ENCODE results near the gene RAP1GAP2. TPM values are rescaled to one million over a fixed set of nuclear protein-coding genes. Genes with fewer than 3 reads are reported as not detected.
"Not testable (repeated sequence)": the region's sequence is repeated elsewhere in the genome, so short reads cannot be mapped to it uniquely, and the experiment has no call there.

The RAP1GAP2 gene
- total RNA-seq, 2 donors from 2014 or later: 28.9 to 48.3 TPM

DNA sequence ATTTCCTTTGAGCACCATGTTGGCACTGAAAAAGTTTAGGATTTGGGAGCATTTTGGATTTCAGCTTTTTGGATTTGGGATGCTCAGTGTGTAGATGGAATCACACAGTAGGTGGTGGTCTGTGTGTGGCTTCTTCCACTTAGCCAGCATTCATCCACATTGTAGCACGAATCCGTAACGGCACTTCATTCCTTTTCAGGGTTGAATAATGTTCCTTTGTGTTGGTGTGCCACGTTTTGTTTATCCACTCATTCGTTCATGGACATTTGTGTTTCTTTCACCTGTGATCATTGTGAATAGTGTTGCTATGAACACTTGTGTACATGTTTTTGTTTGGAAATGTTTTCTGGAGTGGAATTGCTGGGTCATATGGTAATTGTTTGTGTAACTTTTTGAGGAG lies 85.1 kb downstream of the RAP1GAP2 start:
- H3K4me1 ChIP-seq (replicated peaks): no peaks in the 10 kb centered on the region
- no peaks in the 10 kb centered on the region for H3K9me3 ChIP-seq
- 97% methylated on average over 5 of the region's 5 CpGs for WGBS
- intact Hi-C loops (cut with DNase I): no loop called here
- no peak overlapping the region for H3K4me3 ChIP-seq
- H3K27me3 ChIP-seq (replicated peaks; ENCODE audit: insufficient read depth): no peaks in the 10 kb centered on the region
- DNase-seq (ENCODE audit: low spot score): no peak
- TF ChIP-seq POLR2AphosphoS5 (IDR thresholded peaks at IDR 0.05): no peak
- TF ChIP-seq, protein P1, sequence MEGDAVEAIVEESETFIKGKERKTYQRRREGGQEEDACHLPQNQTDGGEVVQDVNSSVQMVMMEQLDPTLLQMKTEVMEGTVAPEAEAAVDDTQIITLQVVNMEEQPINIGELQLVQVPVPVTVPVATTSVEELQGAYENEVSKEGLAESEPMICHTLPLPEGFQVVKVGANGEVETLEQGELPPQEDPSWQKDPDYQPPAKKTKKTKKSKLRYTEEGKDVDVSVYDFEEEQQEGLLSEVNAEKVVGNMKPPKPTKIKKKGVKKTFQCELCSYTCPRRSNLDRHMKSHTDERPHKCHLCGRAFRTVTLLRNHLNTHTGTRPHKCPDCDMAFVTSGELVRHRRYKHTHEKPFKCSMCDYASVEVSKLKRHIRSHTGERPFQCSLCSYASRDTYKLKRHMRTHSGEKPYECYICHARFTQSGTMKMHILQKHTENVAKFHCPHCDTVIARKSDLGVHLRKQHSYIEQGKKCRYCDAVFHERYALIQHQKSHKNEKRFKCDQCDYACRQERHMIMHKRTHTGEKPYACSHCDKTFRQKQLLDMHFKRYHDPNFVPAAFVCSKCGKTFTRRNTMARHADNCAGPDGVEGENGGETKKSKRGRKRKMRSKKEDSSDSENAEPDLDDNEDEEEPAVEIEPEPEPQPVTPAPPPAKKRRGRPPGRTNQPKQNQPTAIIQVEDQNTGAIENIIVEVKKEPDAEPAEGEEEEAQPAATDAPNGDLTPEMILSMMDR (IDR thresholded peaks at IDR 0.05): no peak
- H3K36me3 ChIP-seq: no peaks in the 10 kb centered on the region
- no peak overlapping the region for H3K27ac ChIP-seq

DNA sequence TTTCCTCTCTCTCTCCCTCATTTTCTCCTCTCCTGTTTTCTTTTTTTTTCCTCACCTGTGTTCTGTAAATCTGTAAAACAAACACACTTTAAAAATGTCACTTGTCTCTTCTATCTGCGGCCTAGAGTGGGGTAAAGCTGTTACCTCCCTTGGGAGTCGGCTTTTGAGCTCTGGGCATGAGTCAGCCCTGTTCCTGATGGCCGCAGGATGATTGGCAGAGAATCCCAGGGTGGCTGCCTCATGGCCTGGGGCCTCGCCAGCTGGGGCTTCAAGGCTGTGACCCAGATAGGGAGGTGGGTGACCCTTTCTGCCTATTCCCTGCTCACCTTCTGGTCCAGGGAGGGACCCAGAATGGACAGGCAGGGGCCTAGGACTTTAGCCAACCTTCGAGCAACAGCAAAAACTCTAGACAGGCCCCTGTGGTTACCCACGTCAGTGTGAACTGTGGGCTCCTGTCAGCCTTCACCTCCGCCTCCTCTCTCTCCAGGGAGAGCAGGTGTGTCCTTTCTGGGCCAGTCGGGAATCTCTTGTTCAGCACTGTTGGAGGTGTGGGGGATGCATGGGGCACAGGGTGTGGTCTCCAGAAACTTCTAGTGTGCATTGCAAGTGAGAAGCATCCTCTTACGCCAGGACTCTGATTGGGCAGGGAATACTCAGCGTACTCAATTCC lies 87.4 kb downstream of the RAP1GAP2 start:
- Histone ChIP-seq H3K36me3 (no peaks in the 10 kb centered on the region), H3K27ac (no peak overlapping the region), H3K27me3 (replicated peaks; ENCODE audit: insufficient read depth) (no peaks in the 10 kb centered on the region), H3K9me3 (no peaks in the 10 kb centered on the region), H3K4me3 (no peak overlapping the region), H3K4me1 (replicated peaks) (no peaks in the 10 kb centered on the region)
- TF ChIP-seq POLR2AphosphoS5 (IDR thresholded peaks at IDR 0.05): no peak
- TF ChIP-seq, protein P1 (IDR thresholded peaks at IDR 0.05): no peak
- no peak for DNase-seq (ENCODE audit: low spot score)
- WGBS: 67% methylated on average over 10 of the region's 10 CpGs
- intact Hi-C loops (cut with DNase I): no loop called here

DNA sequence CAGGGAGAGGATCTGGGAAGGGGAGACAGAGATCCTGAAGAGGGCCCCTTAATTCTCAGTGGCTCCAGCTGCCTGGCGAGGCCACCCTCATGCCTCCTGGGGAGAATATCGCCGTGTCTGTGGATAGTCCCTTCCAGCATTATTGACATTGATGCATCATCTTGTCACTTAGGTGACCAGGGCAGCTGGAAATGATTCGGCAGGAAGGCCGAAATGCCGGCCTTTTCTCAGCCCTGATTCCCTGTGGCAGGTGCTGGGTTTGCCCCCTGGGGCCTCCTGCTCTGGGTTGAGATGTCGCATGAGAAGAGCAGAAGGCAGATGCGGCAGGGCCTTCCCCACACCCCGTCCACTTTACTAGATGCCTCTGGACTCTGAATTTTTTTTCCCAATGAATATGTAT lies 89.5 kb downstream of the RAP1GAP2 start:
- TF ChIP-seq, protein P1 (IDR thresholded peaks at IDR 0.05): no peak
- TF ChIP-seq POLR2A (IDR thresholded peaks at IDR 0.05) (no peak), POLR2AphosphoS5 (IDR thresholded peaks at IDR 0.05) (no peak)
- no peak for DNase-seq (ENCODE audit: low spot score)
- intact Hi-C loops (cut with DNase I): no loop called here
- Histone ChIP-seq H3K27ac (no peak overlapping the region), H3K9me3 (no peaks in the 10 kb centered on the region), H3K4me1 (replicated peaks) (no peaks in the 10 kb centered on the region), H3K4me3 (no peak overlapping the region), H3K36me3 (no peaks in the 10 kb centered on the region), H3K27me3 (replicated peaks; ENCODE audit: insufficient read depth) (no peaks in the 10 kb centered on the region)
- 80% methylated on average over 6 of the region's 9 CpGs for WGBS

DNA sequence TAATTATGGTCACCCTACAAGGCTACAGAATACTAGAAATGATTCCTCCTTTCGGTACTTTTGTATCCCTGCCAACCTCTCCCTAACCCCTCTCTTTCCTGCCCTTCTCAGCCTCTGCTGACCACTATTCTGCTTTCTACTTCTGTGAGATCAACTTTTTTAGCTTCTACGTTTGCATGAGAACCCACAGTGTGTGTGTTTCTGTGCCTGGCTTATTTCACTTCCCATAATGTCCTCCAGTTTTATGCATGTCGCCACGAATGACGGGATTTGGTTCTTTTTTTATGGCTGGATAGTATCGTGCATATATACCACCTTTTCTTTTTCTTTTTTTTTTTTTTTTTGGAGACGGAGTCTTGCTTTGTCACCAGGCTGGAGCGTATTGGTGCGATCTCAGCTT lies 92.1 kb downstream of the RAP1GAP2 start:
- H3K36me3 ChIP-seq: no peaks in the 10 kb centered on the region
- H3K27me3 ChIP-seq (replicated peaks; ENCODE audit: insufficient read depth): no peaks in the 10 kb centered on the region
- H3K4me3 ChIP-seq: no peak overlapping the region
- 87% methylated on average over 9 of the region's 9 CpGs for WGBS
- TF ChIP-seq POLR2AphosphoS5 (IDR thresholded peaks at IDR 0.05) (no peak), POLR2A (IDR thresholded peaks at IDR 0.05) (no peak)
- TF ChIP-seq, protein P1 (IDR thresholded peaks at IDR 0.05): no peak
- no peaks in the 10 kb centered on the region for H3K4me1 ChIP-seq (replicated peaks)
- DNase-seq (ENCODE audit: low spot score): no peak
- H3K27ac ChIP-seq: no peak overlapping the region
- intact Hi-C loops (cut with DNase I): no loop called here
- H3K9me3 ChIP-seq: no peaks in the 10 kb centered on the region

DNA sequence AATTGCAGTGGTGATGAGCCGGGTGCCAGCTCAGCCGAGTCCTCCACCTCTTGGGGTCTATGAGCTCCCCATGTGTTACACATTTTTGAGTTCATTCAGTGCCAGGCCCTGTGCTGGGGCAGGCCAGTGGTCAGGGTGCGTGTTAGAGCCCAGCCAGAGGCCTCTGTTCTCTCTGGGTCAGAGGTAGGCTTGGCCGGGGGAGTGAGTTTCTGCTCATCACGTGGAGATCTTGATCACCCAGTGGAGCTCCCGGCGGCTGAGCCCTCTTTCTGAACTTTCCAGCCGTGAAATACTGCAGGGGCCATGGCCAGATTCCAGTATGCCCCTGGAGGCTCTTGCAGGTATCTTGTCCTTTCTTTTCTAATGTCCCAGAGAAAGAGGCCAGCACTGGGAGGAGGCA lies 93.0 kb downstream of the RAP1GAP2 start:
- no peak overlapping the region for H3K27ac ChIP-seq
- H3K4me3 ChIP-seq: no peak overlapping the region
- TF ChIP-seq POLR2AphosphoS5 (IDR thresholded peaks at IDR 0.05) (no peak), POLR2A (IDR thresholded peaks at IDR 0.05) (no peak)
- TF ChIP-seq, protein P1 (IDR thresholded peaks at IDR 0.05): no peak

DNA sequence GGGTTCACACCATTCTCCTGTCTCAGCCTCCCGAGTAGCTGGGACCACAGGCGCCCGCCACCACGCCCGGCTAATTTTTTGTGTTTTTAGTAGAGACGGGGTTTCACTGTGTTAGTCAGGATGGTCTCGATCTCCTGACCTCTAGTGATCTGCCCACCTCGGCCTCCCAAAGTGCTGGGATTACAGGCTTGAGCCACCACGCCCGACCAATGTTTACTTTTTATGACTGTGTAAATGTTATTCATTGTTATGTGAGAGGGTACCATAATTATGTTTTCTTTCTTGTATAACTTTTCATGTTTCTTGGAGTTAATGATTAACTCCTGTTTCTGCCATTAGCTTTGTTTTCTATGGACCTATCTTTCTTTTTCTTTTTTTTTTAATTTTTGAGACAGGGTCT lies 94.5 kb downstream of the RAP1GAP2 start:
- intact Hi-C loops (cut with DNase I); H3K9me3 ChIP-seq; H3K4me1 ChIP-seq (replicated peaks); H3K27me3 ChIP-seq (replicated peaks; ENCODE audit: insufficient read depth); H3K27ac ChIP-seq; H3K4me3 ChIP-seq; DNase-seq (ENCODE audit: low spot score); H3K36me3 ChIP-seq: not testable (repeated sequence)
- WGBS: 69% methylated on average over 10 of the region's 10 CpGs

More for the DNA sequence above, 93.0 kb downstream of the RAP1GAP2 start:
- H3K36me3 ChIP-seq: no peaks in the 10 kb centered on the region
- intact Hi-C loops (cut with DNase I): no loop called here
- H3K9me3 ChIP-seq: no peaks in the 10 kb centered on the region
- DNase-seq (ENCODE audit: low spot score): no peak
- H3K27me3 ChIP-seq (replicated peaks; ENCODE audit: insufficient read depth): no peaks in the 10 kb centered on the region
- WGBS: 85% methylated on average over 8 of the region's 8 CpGs
- H3K4me1 ChIP-seq (replicated peaks): no peaks in the 10 kb centered on the region
